ENCODE measurements around the gene TFEB. TPM values are rescaled to one million over a fixed set of nuclear protein-coding genes. Genes with fewer than 3 reads are reported as not detected.

The TFEB gene
- total and polyA plus RNA-seq, 4 donors: 13.3 to 38.4 (median 27.8) TPM

DNA sequence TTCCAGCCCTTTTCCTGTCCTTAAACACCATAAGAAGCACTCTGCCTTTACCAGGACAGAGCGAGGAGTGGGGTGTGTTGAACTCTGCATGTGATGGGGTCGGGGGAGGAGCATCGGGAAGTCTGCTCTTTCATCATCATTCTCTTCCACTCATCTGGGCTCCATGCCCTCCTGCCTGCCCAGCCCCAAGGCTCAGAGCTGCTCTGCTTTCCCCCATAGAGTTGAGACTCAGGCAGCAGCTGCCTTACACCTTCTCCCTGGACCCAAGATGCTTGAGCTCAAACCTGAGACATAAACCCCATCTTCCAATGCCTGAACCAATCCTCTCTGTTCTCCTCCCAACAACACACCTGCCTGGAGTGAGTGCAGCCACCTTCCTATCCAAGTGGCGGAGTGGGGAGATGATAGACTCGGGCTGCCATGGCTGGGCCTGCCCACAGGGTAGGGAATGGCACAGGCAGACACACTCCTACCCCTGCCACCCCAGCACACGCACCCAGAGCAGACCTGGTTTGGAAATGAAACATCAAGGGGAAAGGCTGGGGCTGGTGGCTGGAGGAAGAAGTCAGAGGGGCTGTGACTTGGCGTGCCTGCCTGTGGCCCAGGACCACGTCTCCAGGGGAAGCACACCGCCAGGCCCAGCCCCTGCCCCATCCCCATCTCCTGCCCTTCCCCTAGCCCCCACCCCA, 28.4 kb downstream of the TFEB start:
- Histone ChIP-seq H3K4me3 (no peak overlapping the region), H3K27ac (ENCODE audit: low read depth in 1 of 2, low read length in 1 of 2) (peak overlapping the region; percentile 7 to 38), H3K27me3 (ENCODE audit: control insufficient read depth in 3 of 3, insufficient read depth in 3 of 3, low read length in 2 of 3) (no peaks in the 10 kb centered on the region), H3K9me3 (ENCODE audit: control insufficient read depth in 4 of 4, insufficient read depth in 3 of 4, low read length in 3 of 4) (no peaks in the 10 kb centered on the region), H3K36me3 (ENCODE audit: control insufficient read depth in 4 of 4, insufficient read depth in 4 of 4, low read length in 4 of 4) (peaks cover 0 to 5% (median 0%) of the 10 kb centered on the region in 4 donors), H3K9ac (ENCODE audit: insufficient read depth in 1 of 2, low read length in 2 of 2) (no peak overlapping the region), H3K4me1 (ENCODE audit: control insufficient read depth in 5 of 5, insufficient read depth in 5 of 5, low read length in 5 of 5) (peaks cover 0 to 17% (median 16%) of the 10 kb centered on the region in 5 donors)
- TF ChIP-seq, protein P1, sequence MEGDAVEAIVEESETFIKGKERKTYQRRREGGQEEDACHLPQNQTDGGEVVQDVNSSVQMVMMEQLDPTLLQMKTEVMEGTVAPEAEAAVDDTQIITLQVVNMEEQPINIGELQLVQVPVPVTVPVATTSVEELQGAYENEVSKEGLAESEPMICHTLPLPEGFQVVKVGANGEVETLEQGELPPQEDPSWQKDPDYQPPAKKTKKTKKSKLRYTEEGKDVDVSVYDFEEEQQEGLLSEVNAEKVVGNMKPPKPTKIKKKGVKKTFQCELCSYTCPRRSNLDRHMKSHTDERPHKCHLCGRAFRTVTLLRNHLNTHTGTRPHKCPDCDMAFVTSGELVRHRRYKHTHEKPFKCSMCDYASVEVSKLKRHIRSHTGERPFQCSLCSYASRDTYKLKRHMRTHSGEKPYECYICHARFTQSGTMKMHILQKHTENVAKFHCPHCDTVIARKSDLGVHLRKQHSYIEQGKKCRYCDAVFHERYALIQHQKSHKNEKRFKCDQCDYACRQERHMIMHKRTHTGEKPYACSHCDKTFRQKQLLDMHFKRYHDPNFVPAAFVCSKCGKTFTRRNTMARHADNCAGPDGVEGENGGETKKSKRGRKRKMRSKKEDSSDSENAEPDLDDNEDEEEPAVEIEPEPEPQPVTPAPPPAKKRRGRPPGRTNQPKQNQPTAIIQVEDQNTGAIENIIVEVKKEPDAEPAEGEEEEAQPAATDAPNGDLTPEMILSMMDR (IDR thresholded peaks at IDR 0.05; ENCODE audit: control extremely low read depth, extremely low read depth): no peak
- 65 to 70% methylated on average over 9 of the region's 9 CpGs for WGBS, 2 donors
- ATAC-seq (ENCODE audit: insufficient read depth, low FRiP score): no peak
- DNase-seq: peak in 1 of 3 donors; percentile 47

GRCh38 chr6:41705996-41706835, 29.2 kb downstream of the TFEB start:
- WGBS, 2 donors: 44 to 45% methylated on average over 15 of the region's 15 CpGs
- Histone ChIP-seq H3K27ac (ENCODE audit: low read depth in 1 of 2, low read length in 1 of 2) (peak overlapping the region; percentile 57 to 74), H3K9ac (ENCODE audit: insufficient read depth in 1 of 2, low read length in 2 of 2) (no peak overlapping the region), H3K4me1 (ENCODE audit: control insufficient read depth in 5 of 5, insufficient read depth in 5 of 5, low read length in 5 of 5) (peaks cover 0 to 16% (median 10%) of the 10 kb centered on the region in 5 donors), H3K9me3 (ENCODE audit: control insufficient read depth in 4 of 4, insufficient read depth in 3 of 4, low read length in 3 of 4) (no peaks in the 10 kb centered on the region), H3K4me3 (no peak overlapping the region), H3K36me3 (ENCODE audit: control insufficient read depth in 4 of 4, insufficient read depth in 4 of 4, low read length in 4 of 4) (peaks cover 0 to 5% (median 0%) of the 10 kb centered on the region in 4 donors), H3K27me3 (ENCODE audit: control insufficient read depth in 3 of 3, insufficient read depth in 3 of 3, low read length in 2 of 3) (no peaks in the 10 kb centered on the region)
- TF ChIP-seq, protein P1 (IDR thresholded peaks at IDR 0.05; ENCODE audit: control extremely low read depth, extremely low read depth): peak; percentile 41
- DNase-seq: peak; percentile 58 to 71 (median 67)
- peak; percentile 83 for ATAC-seq (ENCODE audit: insufficient read depth, low FRiP score)

DNA sequence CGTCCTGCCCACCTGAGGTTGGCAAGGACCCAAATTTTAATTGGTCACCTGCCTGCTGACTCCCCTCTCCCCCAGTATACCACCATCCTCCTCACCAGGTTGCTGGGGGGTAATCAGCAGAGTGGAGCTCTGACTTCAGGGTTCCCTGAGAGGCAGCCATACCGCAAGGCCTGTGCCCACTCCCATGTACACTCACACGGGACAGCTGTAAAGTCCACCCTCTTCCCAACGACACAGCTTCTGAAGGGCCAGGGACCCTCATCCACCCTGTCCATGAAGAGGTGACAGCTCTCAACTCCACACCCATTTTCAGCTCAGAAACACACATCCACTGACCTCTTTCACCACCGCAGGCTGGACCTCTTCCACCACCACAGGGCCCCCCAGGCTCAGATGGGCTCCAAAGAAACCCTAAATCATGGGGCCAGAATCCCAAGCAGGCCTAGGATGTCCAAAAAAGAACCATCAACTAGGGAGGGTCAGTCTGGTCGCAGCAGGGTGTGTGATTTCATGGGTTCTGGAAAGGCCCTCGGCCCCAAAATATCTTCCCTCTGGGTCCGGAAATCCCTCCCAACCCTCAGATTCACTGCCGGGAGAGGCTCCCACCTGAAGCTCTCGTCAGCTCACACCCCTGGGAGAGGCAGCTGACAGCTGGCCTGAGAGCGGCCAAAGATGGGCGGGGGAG, 30.0 kb downstream of the TFEB start:
- Histone ChIP-seq H3K9ac (ENCODE audit: insufficient read depth in 1 of 2, low read length in 2 of 2) (no peak overlapping the region), H3K27me3 (ENCODE audit: control insufficient read depth in 3 of 3, insufficient read depth in 3 of 3, low read length in 2 of 3) (no peaks in the 10 kb centered on the region), H3K9me3 (ENCODE audit: control insufficient read depth in 4 of 4, insufficient read depth in 3 of 4, low read length in 3 of 4) (no peaks in the 10 kb centered on the region), H3K27ac (ENCODE audit: low read depth in 1 of 2, low read length in 1 of 2) (peak overlapping the region; percentile 57 to 74), H3K36me3 (ENCODE audit: control insufficient read depth in 4 of 4, insufficient read depth in 4 of 4, low read length in 4 of 4) (peaks cover 0 to 5% (median 0%) of the 10 kb centered on the region in 4 donors), H3K4me1 (ENCODE audit: control insufficient read depth in 5 of 5, insufficient read depth in 5 of 5, low read length in 5 of 5) (peaks cover 0 to 16% (median 10%) of the 10 kb centered on the region in 5 donors), H3K4me3 (no peak overlapping the region)
- TF ChIP-seq, protein P1 (IDR thresholded peaks at IDR 0.05; ENCODE audit: control extremely low read depth, extremely low read depth): no peak
- no peak for ATAC-seq (ENCODE audit: insufficient read depth, low FRiP score)
- WGBS, 2 donors: 77 to 78% methylated on average over 12 of the region's 12 CpGs
- DNase-seq: no peak

All from lung (tissue), 12 donors.